ENCODE results near the gene SYTL2.

- TF ChIP-seq, protein P1, sequence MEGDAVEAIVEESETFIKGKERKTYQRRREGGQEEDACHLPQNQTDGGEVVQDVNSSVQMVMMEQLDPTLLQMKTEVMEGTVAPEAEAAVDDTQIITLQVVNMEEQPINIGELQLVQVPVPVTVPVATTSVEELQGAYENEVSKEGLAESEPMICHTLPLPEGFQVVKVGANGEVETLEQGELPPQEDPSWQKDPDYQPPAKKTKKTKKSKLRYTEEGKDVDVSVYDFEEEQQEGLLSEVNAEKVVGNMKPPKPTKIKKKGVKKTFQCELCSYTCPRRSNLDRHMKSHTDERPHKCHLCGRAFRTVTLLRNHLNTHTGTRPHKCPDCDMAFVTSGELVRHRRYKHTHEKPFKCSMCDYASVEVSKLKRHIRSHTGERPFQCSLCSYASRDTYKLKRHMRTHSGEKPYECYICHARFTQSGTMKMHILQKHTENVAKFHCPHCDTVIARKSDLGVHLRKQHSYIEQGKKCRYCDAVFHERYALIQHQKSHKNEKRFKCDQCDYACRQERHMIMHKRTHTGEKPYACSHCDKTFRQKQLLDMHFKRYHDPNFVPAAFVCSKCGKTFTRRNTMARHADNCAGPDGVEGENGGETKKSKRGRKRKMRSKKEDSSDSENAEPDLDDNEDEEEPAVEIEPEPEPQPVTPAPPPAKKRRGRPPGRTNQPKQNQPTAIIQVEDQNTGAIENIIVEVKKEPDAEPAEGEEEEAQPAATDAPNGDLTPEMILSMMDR (conservative IDR thresholded peaks at IDR 0.05; ENCODE audit: low read depth, low read length), result no peak
- TF ChIP-seq EZH2 (IDR thresholded peaks at IDR 0.05; ENCODE audit: low read length, unreplicated experiment) (no peak), EZH2phosphoT487 (IDR thresholded peaks at IDR 0.05; ENCODE audit: borderline replicate concordance, low read length) (no peak)
Measured at GRCh38 chr11:85735876-85736460, 75.0 kb downstream of the SYTL2 start.

Measured in PC-3 (cell line).